Measurements from ENCODE around the gene CNPY1.

DNA sequence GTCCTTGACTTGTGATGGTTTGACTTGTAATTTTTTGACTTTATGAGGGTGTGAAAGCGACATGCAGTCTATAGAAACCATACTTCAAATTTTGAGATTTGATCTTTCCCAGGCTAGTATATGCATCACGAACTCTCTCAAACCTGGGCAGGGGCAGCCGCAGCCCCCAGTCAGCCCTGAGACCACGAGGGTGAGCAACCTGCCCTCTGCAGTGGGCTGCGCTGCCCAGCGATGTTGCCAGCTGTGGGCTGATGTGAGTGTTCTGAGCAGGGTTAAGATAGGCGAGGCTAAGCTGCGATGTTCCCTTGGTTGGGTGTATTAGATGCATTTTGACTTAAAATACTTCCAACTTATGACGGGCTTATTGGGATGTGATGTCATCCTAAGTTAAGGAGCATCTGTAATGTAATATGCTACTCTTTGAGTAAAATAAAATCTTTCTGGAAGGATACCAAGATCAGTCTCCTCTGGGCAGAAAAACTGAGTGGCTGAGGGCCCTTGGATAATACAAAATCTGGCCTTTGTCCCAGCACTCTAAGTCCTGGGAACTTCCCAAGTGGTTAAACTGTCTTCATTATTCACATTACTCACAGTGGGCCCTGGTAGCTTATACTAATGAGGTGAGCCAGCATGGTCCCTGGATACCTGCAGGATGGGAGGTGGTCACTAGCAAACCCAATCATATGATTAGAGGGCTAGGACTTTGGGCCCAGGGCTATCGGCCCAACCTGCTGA is 28.4 kb upstream of the CNPY1 start:
- TF ChIP-seq, protein P1, sequence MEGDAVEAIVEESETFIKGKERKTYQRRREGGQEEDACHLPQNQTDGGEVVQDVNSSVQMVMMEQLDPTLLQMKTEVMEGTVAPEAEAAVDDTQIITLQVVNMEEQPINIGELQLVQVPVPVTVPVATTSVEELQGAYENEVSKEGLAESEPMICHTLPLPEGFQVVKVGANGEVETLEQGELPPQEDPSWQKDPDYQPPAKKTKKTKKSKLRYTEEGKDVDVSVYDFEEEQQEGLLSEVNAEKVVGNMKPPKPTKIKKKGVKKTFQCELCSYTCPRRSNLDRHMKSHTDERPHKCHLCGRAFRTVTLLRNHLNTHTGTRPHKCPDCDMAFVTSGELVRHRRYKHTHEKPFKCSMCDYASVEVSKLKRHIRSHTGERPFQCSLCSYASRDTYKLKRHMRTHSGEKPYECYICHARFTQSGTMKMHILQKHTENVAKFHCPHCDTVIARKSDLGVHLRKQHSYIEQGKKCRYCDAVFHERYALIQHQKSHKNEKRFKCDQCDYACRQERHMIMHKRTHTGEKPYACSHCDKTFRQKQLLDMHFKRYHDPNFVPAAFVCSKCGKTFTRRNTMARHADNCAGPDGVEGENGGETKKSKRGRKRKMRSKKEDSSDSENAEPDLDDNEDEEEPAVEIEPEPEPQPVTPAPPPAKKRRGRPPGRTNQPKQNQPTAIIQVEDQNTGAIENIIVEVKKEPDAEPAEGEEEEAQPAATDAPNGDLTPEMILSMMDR (IDR thresholded peaks at IDR 0.05), result no peak
- no peak for TF ChIP-seq EP300 (IDR thresholded peaks at IDR 0.05)

Data from suprapubic skin (tissue), 3 donors.